ENCODE results near the gene C20orf204.

- TF ChIP-seq CTCF (IDR thresholded peaks at IDR 0.05; ENCODE audit: extremely low read depth in 1 of 2, insufficient read depth in 1 of 2, low read depth in 1 of 2, low read length in 2 of 2), result no peak
- TF ChIP-seq POLR2A (IDR thresholded peaks at IDR 0.05; ENCODE audit: low read depth, low read length), result no peak
- no peak for TF ChIP-seq EZH2 (IDR thresholded peaks at IDR 0.05; ENCODE audit: borderline replicate concordance, low read depth, low read length, severe bottlenecking)
- TF ChIP-seq JUN (IDR thresholded peaks at IDR 0.05; ENCODE audit: borderline replicate concordance, insufficient read depth, insufficient read length, low read depth), result no peak
- no peak for TF ChIP-seq POLR2AphosphoS5 (IDR thresholded peaks at IDR 0.05; ENCODE audit: insufficient read depth, low read depth, low read length)
- TF ChIP-seq GATA2 (IDR thresholded peaks at IDR 0.05; ENCODE audit: insufficient read depth, insufficient read length, low read depth, low read length), result no peak
These were observed 50.8 kb downstream of the C20orf204 start for GRCh38 chr20:64086801-64087200.

Data from endothelial cell of umbilical vein (primary cell).